HepG2 (cell line): ENCODE data around the gene ETFDH. TPM values are rescaled to one million over a fixed set of nuclear protein-coding genes. Genes with fewer than 3 reads are reported as not detected.

ENCODE experiments used
- ATAC-seq: fragments of 200-7000 bp; cut with Tn5 transposase; 3 replicates; pipeline ENCODE4 v1.9.1; 2020; ENCODE audit warnings: mild to moderate bottlenecking, moderate library complexity
- BruUV-seq: library from RNA; stranded (reverse); fragments of 400-500 nt; replicated peaks from 2 replicates; lab custom pipeline; 2021; lab: Mats Ljungman, UMichigan
- CTCF ChIA-PET: fragments of 300-600 bp; formaldehyde crosslinking; extraction: SDS; loops from one replicate; lab custom pipeline; 2021; ENCODE audit warnings: low total read pairs, inconsistent platforms, low intra/inter-chr PET ratio; lab: Yijun Ruan, JAX
- POLR2A ChIA-PET: fragments of 350-600 bp; sonication (Branson Sonifier 250); formaldehyde crosslinking; loops from one replicate; lab custom pipeline; 2020; ENCODE audit warnings: antibody characterized with exemption, inconsistent platforms; lab: Yijun Ruan, JAX
- DNase-seq: peaks from one replicate; pipeline ENCODE4 v3.0.0-alpha.2; 2015; ENCODE audit warnings: low spot score
- FAIRE-seq: peaks from 3 replicates; lab custom pipeline; 2011; peaks lifted over from hg19 to GRCh38; lab: Jason Lieb, UNC
- H2AFZ ChIP-seq: one replicate; pipeline ENCODE4 v1.6.1; 2011; ENCODE audit warnings: low read length, inconsistent platforms
- H3K27ac ChIP-seq: fragments of 300-600 bp; 3 replicates; pipeline ENCODE4 v1.8.0; 2011; ENCODE audit warnings: mixed run types, mild to moderate bottlenecking, mixed read lengths, low read length, inconsistent platforms; ENCODE audit not compliant: insufficient read depth; ENCODE audit errors: extremely low read length
- H3K27me3 ChIP-seq, 2 experiments: fragments of 200-600 bp in 1 of 2; 2 replicates in 1 of 2; 3 replicates in 1 of 2; pipeline versions ENCODE4 v1.6.0 to v1.8.0; 2011; ENCODE audit warnings: low read length in 2 of 2, mild to moderate bottlenecking in 2 of 2, moderate library complexity in 2 of 2, inconsistent platforms in 1 of 2; ENCODE audit not compliant: insufficient read depth in 2 of 2, control insufficient read depth in 1 of 2
- H3K36me3 ChIP-seq, 2 experiments: fragments of 200-600 bp in 1 of 2; replicated peaks in 1 of 2; 2 replicates in 1 of 2; 3 replicates in 1 of 2; pipeline versions ENCODE4 v1.5.1 to v1.8.0; 2011; ENCODE audit warnings: low read length in 2 of 2, inconsistent platforms in 1 of 2; ENCODE audit not compliant: insufficient read depth in 2 of 2, control insufficient read depth in 1 of 2
- H3K4me1 ChIP-seq: 2 replicates; pipeline ENCODE4 v1.5.1; 2012; ENCODE audit warnings: low read length, inconsistent platforms; ENCODE audit not compliant: insufficient read depth
- H3K4me2 ChIP-seq: 2 replicates; pipeline ENCODE4 v1.6.0; 2011; ENCODE audit warnings: low read depth, low read length, inconsistent platforms
- H3K4me3 ChIP-seq, 3 experiments: fragments of 200-600 bp in 1 of 3; sonication (generic), shearing (Covaris generic) in 1 of 3; replicated peaks in 1 of 3; 2 replicates each; pipeline ENCODE4 v1.5.1; 2011 to 2016; ENCODE audit warnings: low read length in 3 of 3, inconsistent platforms in 2 of 3, low read depth in 2 of 3, mild to moderate bottlenecking in 2 of 3, control low read depth in 1 of 3, mixed read lengths in 1 of 3; ENCODE audit not compliant: insufficient read depth in 1 of 3
- H3K79me2 ChIP-seq: one replicate; pipeline ENCODE4 v1.6.1; 2011; ENCODE audit warnings: low read length, inconsistent platforms; ENCODE audit not compliant: insufficient read depth
- H3K9ac ChIP-seq: 2 replicates; pipeline ENCODE4 v1.6.0; 2011; ENCODE audit warnings: mild to moderate bottlenecking, low read depth, low read length, inconsistent platforms; ENCODE audit not compliant: insufficient read depth
- H3K9me3 ChIP-seq: 2 replicates; pipeline ENCODE4 v1.5.1; 2012; ENCODE audit warnings: mild to moderate bottlenecking, low read length
- H4K20me1 ChIP-seq: 2 replicates; pipeline ENCODE4 v1.6.0; 2011; ENCODE audit warnings: inconsistent platforms, mild to moderate bottlenecking, low read length, moderate library complexity; ENCODE audit not compliant: insufficient read depth
- CEBPB ChIP-seq: IDR thresholded peaks from 2 replicates; pipeline ENCODE4 v1.6.1; 2011; ENCODE audit warnings: low read depth, low read length, improper control_type of control experiment, borderline replicate concordance
- THRA ChIP-seq: sonication (generic); formaldehyde crosslinking; IDR thresholded peaks from 2 replicates; pipeline ENCODE4 v1.4.0; 2020; ENCODE audit warnings: missing genetic modification reagents, borderline replicate concordance
- ZNF788 ChIP-seq: sonication (generic); formaldehyde crosslinking; IDR thresholded peaks from 2 replicates; pipeline ENCODE4 v1.5.0; 2020; ENCODE audit warnings: mild to moderate bottlenecking, missing genetic modification reagents, borderline replicate concordance
- WGBS: methylation state at CpG from one replicate; pipeline ENCODE4 v1.1.6; 2017; ENCODE audit warnings: low lambda C conversion rate; 5-methylcytosine and 5-hydroxymethylcytosine counted together
- in situ Hi-C: cut with HindIII; loops from 2 replicates; pipeline ENCODE4 v1.10.0; 2017; ENCODE audit warnings: low pct_unique_long_range_greater_than_20kb; ENCODE audit not compliant: extremely low pct_ligation_motif_present
- intact Hi-C: fragments of 100-400 bp; cut with micrococcal nuclease; formaldehyde crosslinking; loops from one replicate; pipeline ENCODE4 v1.10.0; 2022; ENCODE audit not compliant: unreplicated experiment
- polyA plus RNA-seq, 8 experiments: library from polyadenylated mRNA; depleted of rRNA in 3 of 8; stranded (reverse) in 7 of 8; unstranded in 1 of 8; fragments of >200 nt; fragmentation: Illumina TruSeq in 4 of 8; extraction: Trizol in 4 of 8; gene quantifications; 2 replicates each; pipeline versions ENCODE4 v1.2.1 to v1.2.3, GENCODE V29; 2011 to 2016; ENCODE audit warnings: low read depth in 4 of 8, missing spikeins in 1 of 8, mixed read lengths in 1 of 8; ENCODE audit not compliant: insufficient read depth in 1 of 8
- small RNA-seq, 3 experiments: library from RNA; depleted of rRNA; stranded (forward); fragments of <200 nt; gene quantifications; one replicate each; pipeline ENCODE3, GENCODE V24; 2012; ENCODE audit warnings: low read depth in 2 of 3, low replicate concordance in 1 of 3; ENCODE audit not compliant: insufficient read length in 3 of 3, insufficient read depth in 2 of 3
- total RNA-seq, 5 experiments: library from RNA; depleted of rRNA; stranded (reverse); fragments of >200 nt; fragmentation: Illumina TruSeq; extraction: Trizol; gene quantifications; 2 replicates each; pipeline ENCODE4 v1.2.3, GENCODE V29; 2016; ENCODE audit warnings: low read depth in 1 of 5

The ETFDH gene
- total and polyA plus RNA-seq, 2 of the 13 experiments (the other 11 are each of a cell fraction or from before 2014, with no cell fraction given), result 14.7 to 17.8 TPM

DNA sequence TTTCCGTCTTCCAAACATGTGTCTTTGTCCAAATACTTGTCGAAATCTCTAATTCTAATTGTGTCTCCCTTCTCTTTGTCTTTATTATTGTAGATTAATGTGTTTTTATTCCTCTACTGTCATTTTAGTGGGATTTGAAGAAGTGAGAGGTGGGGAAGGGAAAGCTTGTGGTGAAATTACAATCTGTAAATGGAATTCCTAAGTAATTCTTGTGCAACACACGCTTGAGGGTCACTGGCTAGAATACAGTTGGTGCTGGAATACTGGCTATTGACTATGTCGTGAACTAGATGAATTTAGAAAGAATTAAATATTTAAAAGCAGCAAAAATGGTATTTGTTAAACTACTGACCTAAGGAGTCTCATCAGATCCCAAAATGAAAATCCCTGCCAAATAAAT is 86.0 kb downstream of the ETFDH start:
- no peak overlapping the region for H3K9ac ChIP-seq
- no peak overlapping the region for H3K4me2 ChIP-seq
- ChIA-PET POLR2A (no interaction called here), CTCF (no interaction called here)
- no peak for FAIRE-seq
- intact Hi-C loops, result no loop called here
- no peak overlapping the region for H2AFZ ChIP-seq
- 41% methylated on average over 4 of the region's 4 CpGs for WGBS
- H3K9me3 ChIP-seq, result no peaks in the 10 kb centered on the region
- ATAC-seq, result no peak
- in situ Hi-C loops, result no loop called here
- BruUV-seq, result no TSS peak
- H3K4me1 ChIP-seq, result peaks cover 29% of the 10 kb centered on the region
- H3K79me2 ChIP-seq, result no peaks in the 10 kb centered on the region
- peak; percentile 63 for TF ChIP-seq CEBPB
- no peak for TF ChIP-seq ZNF788 (CRISPR knock-in tag)
- H4K20me1 ChIP-seq, result no peaks in the 10 kb centered on the region
- H3K27ac ChIP-seq, result no peak overlapping the region
- no peak overlapping the region for H3K4me3 ChIP-seq
- no peaks in the 10 kb centered on the region for H3K27me3 ChIP-seq
- no peak for DNase-seq
- no peaks in the 10 kb centered on the region for H3K36me3 ChIP-seq

DNA sequence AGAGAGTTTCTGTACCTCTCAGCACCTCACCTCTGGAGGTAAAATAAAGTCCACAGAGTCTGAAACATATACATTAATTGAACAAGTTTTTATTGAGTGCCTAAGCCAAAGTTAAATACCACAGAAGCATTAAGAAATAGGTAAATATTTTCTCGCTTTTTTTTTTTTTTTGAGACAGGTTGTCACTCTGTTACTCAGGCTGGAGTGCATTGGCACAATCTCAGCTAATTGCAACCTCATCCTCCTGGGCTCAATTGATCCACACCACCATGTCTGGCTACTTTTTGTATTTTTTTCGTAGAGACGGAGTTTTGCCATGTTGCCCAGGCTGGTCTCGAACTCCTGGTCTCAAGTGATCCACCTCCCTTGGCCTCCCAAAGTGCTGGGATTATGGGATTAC is 86.6 kb downstream of the ETFDH start:
- Histone ChIP-seq H3K4me3 (no peak overlapping the region), H3K4me1 (peaks cover 35% of the 10 kb centered on the region), H3K9me3 (no peaks in the 10 kb centered on the region), H4K20me1 (no peaks in the 10 kb centered on the region), H3K36me3 (no peaks in the 10 kb centered on the region), H3K27me3 (no peaks in the 10 kb centered on the region), H2AFZ (no peak overlapping the region), H3K79me2 (no peaks in the 10 kb centered on the region), H3K27ac (no peak overlapping the region), H3K9ac (no peak overlapping the region), H3K4me2 (no peak overlapping the region)
- no TSS peak for BruUV-seq
- POLR2A ChIA-PET, result no interaction called here
- TF ChIP-seq THRA, result no peak
- intact Hi-C loops (no loop called here), in situ Hi-C loops (no loop called here)
- DNase-seq, result no peak
- FAIRE-seq, result no peak
- CTCF ChIA-PET, result no interaction called here
- no peak for ATAC-seq
- 57% methylated on average over 4 of the region's 4 CpGs for WGBS

Small RNA genes within 50 kb of the gene (small RNA-seq; reads per million reads assigned to genes)
- 0 reads per million in 3 experiments for gene RF00012

Other genes with a start within 250 kb of the ETFDH start
- gene RXFP1, start 150.4 kb upstream of the ETFDH start, total RNA-seq (2016; rRNA removed; fragmentation: Illumina TruSeq; extraction: Trizol), result not detected in 2 replicates
- gene RXFP1, start 150.4 kb upstream of the ETFDH start, polyA plus RNA-seq (2011; rRNA removed), result not detected in 2 replicates
- gene C4orf46, start 409 bp upstream of the ETFDH start, total RNA-seq (2016; rRNA removed; fragmentation: Illumina TruSeq; extraction: Trizol), result 10.4 and 16.7 TPM in 2 replicates
- gene C4orf46, start 409 bp upstream of the ETFDH start, polyA plus RNA-seq (2011; rRNA removed), result 5.4 and 8.5 TPM in 2 replicates
- 63.4 and 73.3 TPM in 2 replicates for gene PPID, start 51.1 kb downstream of the ETFDH start, total RNA-seq (2016; rRNA removed; fragmentation: Illumina TruSeq; extraction: Trizol)
- 14.1 and 15.4 TPM in 2 replicates for gene PPID, start 51.1 kb downstream of the ETFDH start, polyA plus RNA-seq (2011; rRNA removed)
- 15.5 and 21.8 TPM in 2 replicates for gene FNIP2, start 96.7 kb downstream of the ETFDH start, total RNA-seq (2016; rRNA removed; fragmentation: Illumina TruSeq; extraction: Trizol)
- 21.0 and 24.0 TPM in 2 replicates for gene FNIP2, start 96.7 kb downstream of the ETFDH start, polyA plus RNA-seq (2011; rRNA removed)